Activated CD8-positive, alpha-beta T cell treated with anti-CD3 and anti-CD28 coated beads, Interleukin-2, amount 10 ng/mL, durations not matched to agents 7 days and 5 days (primary cell): Measurements from ENCODE around the gene SPRY2. TPM values are rescaled to one million over a fixed set of nuclear protein-coding genes. Genes with fewer than 3 reads are reported as not detected.
A peak's percentile ranks its signal among the peaks of the same experiment; 100 is the strongest.

Experiments
- ATAC-seq: fragments of 150-1000 bp; cut with Tn5 transposase; one replicate; pipeline ENCODE4 v1.10.0; 2021; ENCODE audit warnings: moderate library complexity
- CTCF ChIA-PET: fragments of 350-600 bp; sonication (Branson Sonifier 250); formaldehyde crosslinking; loops from one replicate; lab custom pipeline; 2021; ENCODE audit warnings: antibody characterized with exemption; lab: Charles Lee
- POLR2A ChIA-PET: fragments of 350-600 bp; sonication (Branson Sonifier 250); formaldehyde crosslinking; loops from one replicate; lab custom pipeline; 2021; ENCODE audit warnings: antibody characterized with exemption; lab: Charles Lee
- DNase-seq: peaks from one replicate; pipeline ENCODE4 v3.0.0-alpha.2; 2020
- H3K27ac Mint-ChIP-seq: one replicate; pipeline ENCODE4 v1.8.0; 2021; ENCODE audit warnings: mild to moderate bottlenecking, mixed read lengths
- H3K27me3 Mint-ChIP-seq: one replicate; pipeline ENCODE4 v1.8.0; 2021; ENCODE audit warnings: low read depth, mixed read lengths
- H3K36me3 Mint-ChIP-seq: one replicate; pipeline ENCODE4 v1.8.0; 2021; ENCODE audit warnings: low read depth, mixed read lengths
- H3K4me1 Mint-ChIP-seq: one replicate; pipeline ENCODE4 v1.8.0; 2021; ENCODE audit warnings: low read depth, mixed read lengths
- H3K4me3 Mint-ChIP-seq: one replicate; pipeline ENCODE4 v1.8.0; 2021; ENCODE audit warnings: mild to moderate bottlenecking, mixed read lengths
- H3K9me3 Mint-ChIP-seq: one replicate; pipeline ENCODE4 v1.8.0; 2022; ENCODE audit warnings: mixed read lengths; ENCODE audit not compliant: insufficient read depth
- total RNA-seq, 2 experiments: library from RNA; stranded (reverse); gene quantifications; one replicate each; pipeline ENCODE4 v1.2.3, GENCODE V29; 2021

SPRY2 gene
- total RNA-seq: under 1 TPM; 0.10 to 0.29 TPM

- ATAC-seq (peak; percentile 53), DNase-seq (peak; percentile 42)
- POLR2A ChIA-PET: no interaction called here
- Mint-ChIP-seq H3K27ac (no peak within 1 kb of the TSS), H3K9me3 (no peaks in the 10 kb centered on the region), H3K4me1 (peaks cover 15% of the 10 kb centered on the region), H3K4me3 (peak within 1 kb of the TSS; percentile 68), H3K36me3 (no peaks in the 10 kb centered on the region), H3K27me3 (peaks cover 42% of the 10 kb centered on the region)
- CTCF ChIA-PET: no interaction called here
Observed at GRCh38 chr13:80341101-80341755, at the start of gene SPRY2. Gene SPRY2, minus strand, starts transcription at chr13:80341126. Its CDS starts 3,421 bp downstream, at chr13:80337705.

GRCh38 chr13:80390338-80390737 is 49.4 kb upstream of the SPRY2 start:
- ChIA-PET CTCF (no interaction called here), POLR2A (no interaction called here)
- Mint-ChIP-seq H3K36me3 (no peaks in the 10 kb centered on the region), H3K4me1 (peaks cover 13% of the 10 kb centered on the region), H3K4me3 (no peak overlapping the region), H3K27me3 (peaks cover 4% of the 10 kb centered on the region), H3K27ac (no peak overlapping the region), H3K9me3 (no peaks in the 10 kb centered on the region)
- DNase-seq (no peak), ATAC-seq (no peak)

DNA sequence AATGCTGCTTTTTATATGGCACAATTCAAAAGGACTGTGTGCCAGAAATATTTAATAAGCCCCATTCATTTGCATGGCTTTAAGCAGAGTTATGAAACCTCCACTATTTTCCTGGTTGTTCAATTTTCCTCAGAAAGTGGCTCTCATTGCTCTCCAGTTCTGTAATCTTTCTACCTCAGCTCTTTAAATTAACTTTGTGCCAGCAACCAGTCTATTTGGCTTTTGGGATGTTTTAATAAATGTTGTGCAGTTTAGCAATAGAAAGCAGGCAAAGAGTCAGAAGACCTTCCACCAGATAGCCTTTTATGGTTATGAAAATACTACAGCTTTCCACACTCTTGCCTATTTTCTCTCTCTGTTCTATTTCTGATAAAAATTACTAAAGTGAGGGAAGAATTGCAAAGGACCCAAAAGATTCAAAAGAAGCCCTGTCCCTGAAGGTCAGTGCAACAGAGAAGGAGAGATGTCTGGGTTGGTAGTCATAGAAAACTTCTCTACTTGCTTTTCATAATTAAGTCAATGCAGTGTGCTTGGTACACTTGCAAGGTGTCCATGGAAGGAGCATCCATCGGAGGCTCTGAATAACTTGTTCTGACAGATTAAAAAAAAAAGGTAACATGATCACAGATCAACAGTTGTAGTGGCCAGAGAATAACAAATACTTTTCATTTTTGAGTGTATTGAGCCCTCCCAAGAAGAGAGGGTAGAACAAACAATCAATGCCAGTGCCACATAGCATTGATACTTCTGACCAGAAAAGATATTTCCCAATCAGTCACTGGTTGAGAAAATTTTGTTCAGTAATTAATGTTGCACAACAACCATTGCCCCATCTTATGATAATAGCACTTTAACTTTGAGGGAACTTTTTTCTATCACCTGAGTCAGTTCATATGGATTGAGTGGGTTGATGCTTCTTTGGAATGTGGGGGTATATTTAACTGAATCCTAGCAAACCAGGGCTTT is 48.4 kb upstream of the SPRY2 start:
- no peak overlapping the region for H3K27ac Mint-ChIP-seq
- no peak for DNase-seq
- H3K4me3 Mint-ChIP-seq: no peak overlapping the region
- no peaks in the 10 kb centered on the region for H3K9me3 Mint-ChIP-seq
- H3K27me3 Mint-ChIP-seq: peaks cover 4% of the 10 kb centered on the region
- CTCF ChIA-PET: no interaction called here
- ATAC-seq: no peak
- H3K36me3 Mint-ChIP-seq: no peaks in the 10 kb centered on the region
- H3K4me1 Mint-ChIP-seq: peaks cover 15% of the 10 kb centered on the region
- POLR2A ChIA-PET: no interaction called here

- H3K4me3 Mint-ChIP-seq: no peak overlapping the region
- peaks cover 4% of the 10 kb centered on the region for H3K27me3 Mint-ChIP-seq
- ChIA-PET CTCF (no interaction called here), POLR2A (no interaction called here)
- DNase-seq: no peak
- H3K4me1 Mint-ChIP-seq: peaks cover 15% of the 10 kb centered on the region
- no peaks in the 10 kb centered on the region for H3K36me3 Mint-ChIP-seq
- H3K27ac Mint-ChIP-seq: no peak overlapping the region
- no peak for ATAC-seq
- H3K9me3 Mint-ChIP-seq: no peaks in the 10 kb centered on the region
Observed at GRCh38 chr13:80388506-80388905, 47.6 kb upstream of the SPRY2 start.

DNA sequence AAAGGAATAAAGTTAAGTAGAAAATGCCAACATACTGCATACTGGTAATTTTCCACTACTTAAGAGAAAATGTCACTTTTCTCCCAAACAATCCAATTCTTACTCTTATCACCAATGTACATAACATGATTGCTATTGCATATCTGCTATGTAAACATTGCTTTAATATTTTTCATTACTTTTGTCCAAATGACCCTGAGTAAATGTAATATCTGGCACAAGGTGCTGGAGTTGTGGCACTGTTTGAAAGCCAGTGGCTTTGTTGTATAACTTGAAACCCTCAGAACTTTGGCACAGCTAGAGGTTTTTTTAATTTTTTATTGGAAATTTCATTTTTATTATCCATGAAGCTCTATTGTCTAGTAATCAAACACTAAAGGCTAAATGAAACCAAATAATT is 45.7 kb upstream of the SPRY2 start:
- ATAC-seq (no peak), DNase-seq (no peak)
- no peaks in the 10 kb centered on the region for H3K36me3 Mint-ChIP-seq
- no peaks in the 10 kb centered on the region for H3K9me3 Mint-ChIP-seq
- ChIA-PET POLR2A (no interaction called here), CTCF (no interaction called here)
- no peak overlapping the region for H3K27ac Mint-ChIP-seq
- no peak overlapping the region for H3K4me3 Mint-ChIP-seq
- H3K4me1 Mint-ChIP-seq: peaks cover 15% of the 10 kb centered on the region
- peaks cover 4% of the 10 kb centered on the region for H3K27me3 Mint-ChIP-seq

GRCh38 chr13:80386002-80386401 is 45.1 kb upstream of the SPRY2 start:
- ATAC-seq (peak; percentile 82), DNase-seq (peak; percentile 37)
- no peak overlapping the region for H3K27ac Mint-ChIP-seq
- H3K4me3 Mint-ChIP-seq: no peak overlapping the region
- no peaks in the 10 kb centered on the region for H3K36me3 Mint-ChIP-seq
- H3K4me1 Mint-ChIP-seq: peaks cover 15% of the 10 kb centered on the region
- peaks cover 4% of the 10 kb centered on the region for H3K27me3 Mint-ChIP-seq
- CTCF ChIA-PET: interaction anchor here (0.8 kb wide), 1 partner anchor 10 kb away, joined by 3 read pairs; no protein-coding TSS in a partner anchor
- POLR2A ChIA-PET: no interaction called here
- H3K9me3 Mint-ChIP-seq: no peaks in the 10 kb centered on the region

DNA sequence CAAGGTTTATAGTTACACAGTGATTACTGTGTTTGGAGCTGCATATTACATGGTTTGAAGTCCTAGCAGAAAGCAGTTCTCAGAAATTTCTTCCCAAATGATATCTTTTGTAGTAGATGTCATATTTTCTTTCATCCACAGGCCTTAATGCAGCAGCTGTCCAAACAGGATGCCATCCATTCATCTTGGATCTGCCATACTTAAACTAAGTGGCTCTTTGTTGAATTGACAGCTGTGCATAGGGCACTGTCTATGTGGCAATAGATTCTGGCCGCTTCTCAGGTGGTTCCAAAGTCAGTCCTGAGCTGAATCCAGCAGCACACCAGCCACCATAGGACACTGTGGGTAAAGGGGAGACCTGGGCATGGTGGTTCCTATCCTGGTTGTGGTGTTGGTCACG is 41.6 kb upstream of the SPRY2 start:
- Mint-ChIP-seq H3K9me3 (no peaks in the 10 kb centered on the region), H3K4me3 (no peak overlapping the region), H3K27me3 (no peaks in the 10 kb centered on the region), H3K36me3 (no peaks in the 10 kb centered on the region), H3K4me1 (peaks cover 15% of the 10 kb centered on the region), H3K27ac (no peak overlapping the region)
- POLR2A ChIA-PET: no interaction called here
- DNase-seq (no peak), ATAC-seq (no peak)
- CTCF ChIA-PET: no interaction called here

GRCh38 chr13:80379245-80379644 is 38.3 kb upstream of the SPRY2 start:
- ChIA-PET CTCF (no interaction called here), POLR2A (no interaction called here)
- no peak overlapping the region for H3K27ac Mint-ChIP-seq
- DNase-seq (no peak), ATAC-seq (no peak)
- no peaks in the 10 kb centered on the region for H3K9me3 Mint-ChIP-seq
- no peaks in the 10 kb centered on the region for H3K4me1 Mint-ChIP-seq
- H3K36me3 Mint-ChIP-seq: no peaks in the 10 kb centered on the region
- no peaks in the 10 kb centered on the region for H3K27me3 Mint-ChIP-seq
- H3K4me3 Mint-ChIP-seq: no peak overlapping the region

- H3K4me3 Mint-ChIP-seq: no peak overlapping the region
- H3K36me3 Mint-ChIP-seq: no peaks in the 10 kb centered on the region
- POLR2A ChIA-PET: no interaction called here
- H3K9me3 Mint-ChIP-seq: no peaks in the 10 kb centered on the region
- H3K4me1 Mint-ChIP-seq: no peaks in the 10 kb centered on the region
- ATAC-seq (no peak), DNase-seq (no peak)
- CTCF ChIA-PET: interaction anchor here (1.3 kb wide), 1 partner anchor 9 kb away, joined by 3 read pairs; no protein-coding TSS in a partner anchor
- no peak overlapping the region for H3K27ac Mint-ChIP-seq
- no peaks in the 10 kb centered on the region for H3K27me3 Mint-ChIP-seq
Observed at GRCh38 chr13:80376554-80376953, 35.6 kb upstream of the SPRY2 start.

GRCh38 chr13:80374901-80375300 is 34.0 kb upstream of the SPRY2 start:
- ChIA-PET CTCF (no interaction called here), POLR2A (no interaction called here)
- no peak overlapping the region for H3K4me3 Mint-ChIP-seq
- no peak for ATAC-seq
- no peaks in the 10 kb centered on the region for H3K36me3 Mint-ChIP-seq
- H3K27ac Mint-ChIP-seq: no peak overlapping the region
- no peaks in the 10 kb centered on the region for H3K27me3 Mint-ChIP-seq
- DNase-seq: no peak
- H3K9me3 Mint-ChIP-seq: no peaks in the 10 kb centered on the region
- no peaks in the 10 kb centered on the region for H3K4me1 Mint-ChIP-seq

GRCh38 chr13:80374444-80374843 is 33.5 kb upstream of the SPRY2 start:
- Mint-ChIP-seq H3K27ac (no peak overlapping the region), H3K4me1 (no peaks in the 10 kb centered on the region), H3K9me3 (no peaks in the 10 kb centered on the region), H3K4me3 (no peak overlapping the region), H3K27me3 (no peaks in the 10 kb centered on the region), H3K36me3 (no peaks in the 10 kb centered on the region)
- no peak for ATAC-seq
- ChIA-PET CTCF (no interaction called here), POLR2A (no interaction called here)
- no peak for DNase-seq

- H3K36me3 Mint-ChIP-seq: no peaks in the 10 kb centered on the region
- ChIA-PET POLR2A (no interaction called here), CTCF (no interaction called here)
Observed at GRCh38 chr13:80371840-80372509, 31.0 kb upstream of the SPRY2 start.

More at GRCh38 chr13:80371840-80372509, 31.0 kb upstream of the SPRY2 start:
- Mint-ChIP-seq H3K27ac (no peak overlapping the region), H3K4me3 (no peak overlapping the region), H3K27me3 (no peaks in the 10 kb centered on the region), H3K9me3 (no peaks in the 10 kb centered on the region), H3K4me1 (no peaks in the 10 kb centered on the region)
- ATAC-seq (no peak), DNase-seq (no peak)
